Astrocyte of the cerebellum (primary cell): ENCODE results near the gene RRAGB.
"Not testable (repeated sequence)": the region's sequence is repeated elsewhere in the genome, so short reads cannot be mapped to it uniquely, and the experiment has no call there.

ENCODE experiments used
- DNase-seq: peaks from one replicate; pipeline ENCODE4 v3.0.0-alpha.2; 2011; ENCODE audit warnings: low read depth
- H3K4me3 ChIP-seq: 2 replicates; pipeline ENCODE4 v1.5.1; 2011; ENCODE audit warnings: mild to moderate bottlenecking, low read depth, low read length, moderate library complexity
- in situ Hi-C: cut with HindIII; loops from 2 replicates; pipeline ENCODE4 v1.10.0; 2017; ENCODE audit warnings: low sequenced_read_pairs
- TF ChIP-seq, protein P1 (sequence below): IDR thresholded peaks from 2 replicates; pipeline ENCODE4 v1.5.1; 2012; ENCODE audit warnings: low read length, low read depth, moderate library complexity, mild to moderate bottlenecking; ENCODE audit errors: missing control alignments

Gene RRAGB

DNA sequence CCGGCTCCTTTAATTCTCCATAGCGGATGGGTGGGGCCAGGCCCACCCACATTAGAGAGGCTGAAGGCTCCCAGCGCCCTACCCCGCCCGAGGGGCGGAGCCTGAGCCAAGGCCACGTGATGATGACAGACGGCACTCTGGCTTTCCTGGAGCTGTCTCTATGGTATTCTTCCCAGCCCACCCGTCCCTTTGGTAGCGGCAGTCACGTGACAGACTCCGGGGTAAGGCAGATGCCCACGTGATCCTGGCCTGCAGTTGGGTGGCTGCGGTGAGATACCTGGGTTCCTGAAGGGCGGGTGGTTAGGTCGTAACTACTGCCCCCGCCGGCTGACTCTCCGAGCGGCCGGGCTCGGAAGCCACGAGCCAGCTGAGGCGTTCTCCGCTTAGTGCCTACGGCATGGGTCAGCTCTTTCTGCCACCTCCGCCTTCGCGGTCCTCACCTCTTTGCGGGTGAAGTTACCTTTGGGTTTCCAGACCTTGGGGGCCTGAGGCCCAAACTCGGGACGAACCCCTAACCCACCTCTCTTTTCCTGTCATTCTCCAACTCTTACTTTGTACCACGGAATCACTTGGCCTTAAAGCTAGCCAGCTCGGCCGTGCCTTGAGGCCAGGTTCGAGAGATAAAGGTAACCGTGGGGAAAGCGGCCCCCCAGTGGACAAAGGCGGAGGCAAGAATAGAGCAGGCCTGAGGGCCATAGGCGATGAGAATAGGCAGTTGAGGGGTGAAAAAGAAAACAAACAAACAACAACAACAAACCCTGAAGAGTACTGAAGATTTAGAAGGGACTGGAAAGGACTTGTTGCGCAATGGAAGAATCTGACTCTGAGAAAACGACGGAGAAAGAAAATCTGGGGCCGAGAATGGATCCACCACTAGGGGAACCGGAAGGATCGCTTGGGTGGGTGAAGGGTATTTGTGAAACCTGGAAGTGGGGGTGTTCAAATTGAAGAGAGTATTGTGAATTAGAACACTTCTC lies at the start of gene RRAGB:
Gene RRAGB (plus strand): TSS at position 229 of the 977 bp plus-strand sequence. CDS start 579 bp downstream, at position 808.
- in situ Hi-C loops = no loop called here
- TF ChIP-seq, protein P1, sequence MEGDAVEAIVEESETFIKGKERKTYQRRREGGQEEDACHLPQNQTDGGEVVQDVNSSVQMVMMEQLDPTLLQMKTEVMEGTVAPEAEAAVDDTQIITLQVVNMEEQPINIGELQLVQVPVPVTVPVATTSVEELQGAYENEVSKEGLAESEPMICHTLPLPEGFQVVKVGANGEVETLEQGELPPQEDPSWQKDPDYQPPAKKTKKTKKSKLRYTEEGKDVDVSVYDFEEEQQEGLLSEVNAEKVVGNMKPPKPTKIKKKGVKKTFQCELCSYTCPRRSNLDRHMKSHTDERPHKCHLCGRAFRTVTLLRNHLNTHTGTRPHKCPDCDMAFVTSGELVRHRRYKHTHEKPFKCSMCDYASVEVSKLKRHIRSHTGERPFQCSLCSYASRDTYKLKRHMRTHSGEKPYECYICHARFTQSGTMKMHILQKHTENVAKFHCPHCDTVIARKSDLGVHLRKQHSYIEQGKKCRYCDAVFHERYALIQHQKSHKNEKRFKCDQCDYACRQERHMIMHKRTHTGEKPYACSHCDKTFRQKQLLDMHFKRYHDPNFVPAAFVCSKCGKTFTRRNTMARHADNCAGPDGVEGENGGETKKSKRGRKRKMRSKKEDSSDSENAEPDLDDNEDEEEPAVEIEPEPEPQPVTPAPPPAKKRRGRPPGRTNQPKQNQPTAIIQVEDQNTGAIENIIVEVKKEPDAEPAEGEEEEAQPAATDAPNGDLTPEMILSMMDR = peak; percentile 64
- peak; percentile 84 for DNase-seq
- H3K4me3 ChIP-seq = peak within 1 kb of the TSS; percentile 71

- TF ChIP-seq, protein P1 = no peak
- in situ Hi-C loops = no loop called here
- DNase-seq = no peak
- no peak overlapping the region for H3K4me3 ChIP-seq
Observed at GRCh38 chrX:55668084-55668483, 49.5 kb upstream of the RRAGB start.

DNA sequence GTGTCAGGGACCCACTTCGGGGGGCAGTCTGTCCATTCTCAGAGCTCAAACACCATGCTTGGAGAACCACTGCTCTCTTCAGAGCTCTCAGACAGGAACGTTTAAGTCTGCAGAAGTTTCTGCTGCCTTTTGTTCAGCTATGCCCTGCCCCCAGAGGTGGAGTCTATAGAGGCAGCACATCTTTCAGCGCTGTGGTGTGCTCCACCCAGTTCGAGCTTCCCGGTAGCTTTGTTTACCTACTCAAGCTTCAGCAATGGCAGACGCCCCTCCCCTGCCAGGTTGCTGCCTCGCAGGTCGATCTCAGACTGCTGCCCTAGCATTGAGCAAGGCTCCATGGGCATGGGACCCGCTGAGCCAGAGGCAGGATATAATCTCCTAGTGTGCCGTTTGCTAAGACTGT lies 29.0 kb upstream of the RRAGB start:
- H3K4me3 ChIP-seq, DNase-seq, in situ Hi-C loops: not testable (repeated sequence)

DNA sequence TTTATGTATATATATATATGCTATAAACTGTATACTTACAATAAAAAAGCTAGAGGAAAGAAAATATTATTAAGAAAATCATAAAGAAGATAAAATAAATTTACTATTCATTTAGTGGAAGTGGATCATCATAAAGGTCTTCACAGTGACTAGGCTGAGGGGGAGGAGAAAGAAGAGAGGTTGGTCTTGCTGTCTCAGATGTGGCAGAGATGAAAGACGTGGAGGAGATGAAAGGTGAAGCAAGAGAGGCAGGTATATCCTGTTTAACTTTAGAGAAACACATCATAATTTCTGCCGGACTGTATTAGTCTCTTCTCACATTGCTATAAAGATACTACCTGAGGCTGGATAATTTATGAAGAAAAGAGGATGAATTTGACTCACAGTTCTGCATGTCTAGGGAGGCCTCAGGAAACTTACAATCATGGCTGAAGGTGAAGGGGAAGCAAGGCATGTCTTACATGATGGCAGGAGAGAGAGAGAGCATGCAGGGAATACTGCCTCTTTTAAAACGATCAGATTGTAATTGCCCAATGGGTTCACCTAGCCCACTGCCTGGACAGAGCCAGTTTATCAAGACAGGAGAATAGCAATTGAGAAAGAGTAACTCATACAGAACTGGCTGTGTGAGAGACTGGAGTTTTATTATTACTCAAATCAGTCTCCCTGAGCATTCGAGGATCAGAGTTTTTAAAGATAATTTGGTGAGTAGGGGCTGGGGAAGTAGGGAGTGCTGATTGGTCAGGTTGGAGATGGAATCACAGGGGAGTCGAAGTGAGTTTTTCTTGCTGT lies 22.1 kb upstream of the RRAGB start:
- in situ Hi-C loops = no loop called here
- no peak for DNase-seq
- no peak overlapping the region for H3K4me3 ChIP-seq
- TF ChIP-seq, protein P1 = no peak

DNA sequence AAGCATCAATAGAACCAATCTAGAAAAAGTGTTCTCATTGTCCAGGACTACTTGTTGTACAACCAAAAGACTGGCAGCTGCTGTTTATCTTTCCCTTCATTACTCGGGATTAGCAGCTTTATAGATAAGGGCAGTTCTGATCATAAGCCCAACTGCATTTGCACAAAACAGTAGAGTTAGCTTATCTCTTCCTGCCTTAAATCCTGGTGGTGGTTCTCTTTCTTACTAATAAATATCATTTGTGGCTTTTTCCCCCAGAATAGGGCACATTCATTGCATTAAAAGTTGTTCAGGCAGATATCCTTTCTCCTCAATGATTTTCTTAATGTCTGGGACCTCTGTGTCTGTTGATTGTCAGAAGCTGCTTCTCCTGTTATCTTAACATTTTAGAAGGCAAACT lies 20.2 kb upstream of the RRAGB start:
- DNase-seq = no peak
- no peak overlapping the region for H3K4me3 ChIP-seq
- in situ Hi-C loops = no loop called here
- TF ChIP-seq, protein P1 = no peak

GRCh38 chrX:55702671-55703070 lies 14.9 kb upstream of the RRAGB start:
- TF ChIP-seq, protein P1 = no peak
- DNase-seq = no peak
- in situ Hi-C loops = no loop called here
- no peak overlapping the region for H3K4me3 ChIP-seq

GRCh38 chrX:55703436-55703835 lies 14.1 kb upstream of the RRAGB start:
- DNase-seq, in situ Hi-C loops, H3K4me3 ChIP-seq: not testable (repeated sequence)

DNA sequence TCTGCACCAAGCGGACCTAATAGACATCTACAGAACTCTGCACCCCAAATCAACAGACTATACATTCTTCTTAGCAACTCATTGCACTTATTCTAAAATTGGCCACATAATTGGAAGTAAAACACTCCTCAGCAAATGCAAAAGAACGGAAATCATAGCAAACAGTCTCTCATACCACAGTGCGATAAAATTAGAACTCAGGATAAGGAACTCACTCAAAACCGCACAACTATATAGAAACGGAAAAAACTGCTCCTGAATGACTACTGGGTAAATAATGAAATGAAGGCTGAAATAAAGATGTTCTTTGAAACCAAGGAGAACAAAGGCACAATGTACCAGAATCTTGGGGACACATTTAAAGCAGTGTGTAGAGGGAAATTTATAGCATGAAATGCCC lies 12.5 kb upstream of the RRAGB start:
- DNase-seq, in situ Hi-C loops, H3K4me3 ChIP-seq: not testable (repeated sequence)
